Brain pericyte (primary cell): ENCODE data around the gene ACKR3.

Source experiments
- DNase-seq: peaks from one replicate; pipeline ENCODE4 v3.0.0-alpha.2; 2012; ENCODE audit warnings: low read depth, low spot score

Gene ACKR3

DNA sequence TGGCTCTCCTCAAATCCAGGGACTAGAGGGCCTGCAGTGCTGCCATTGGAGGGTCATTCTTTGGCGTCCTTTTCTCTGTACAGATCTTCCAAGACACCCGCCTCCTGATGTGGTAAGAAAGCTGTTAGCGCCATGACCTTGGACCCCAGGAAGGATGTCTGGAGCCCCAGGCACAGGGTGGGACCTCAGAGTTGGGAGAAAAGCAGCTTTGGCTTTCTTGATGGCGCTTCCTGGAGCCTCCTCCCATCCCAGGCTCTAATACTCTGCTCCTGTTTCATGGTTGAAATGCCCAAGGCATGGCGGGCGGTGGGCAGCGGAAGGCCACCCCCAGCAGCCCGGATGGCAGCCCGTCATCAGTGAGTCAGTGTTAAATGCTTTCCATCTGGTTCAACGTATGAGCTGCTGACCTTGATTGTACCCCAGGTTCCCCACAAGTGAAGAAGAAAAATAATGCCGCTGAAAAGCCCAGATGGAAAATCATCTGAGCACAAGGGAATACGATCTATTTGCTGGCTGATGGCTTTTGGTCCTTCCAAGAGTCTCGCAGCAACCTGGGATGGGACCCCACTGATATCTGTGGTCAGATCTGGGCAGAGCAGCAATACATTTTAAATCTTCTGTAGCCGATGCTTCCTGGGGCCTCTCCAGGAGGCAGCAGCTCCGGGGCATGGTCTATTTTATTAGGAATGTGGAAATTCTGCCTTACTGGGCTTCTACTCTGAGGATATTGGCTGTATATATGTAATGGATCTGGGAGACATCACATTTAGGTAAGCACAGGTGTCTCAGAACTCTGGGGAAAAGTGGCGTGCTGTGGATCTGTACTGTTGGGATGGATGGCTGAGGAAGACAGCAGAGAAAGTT is 15.1 kb downstream of the ACKR3 start:
- no peak for DNase-seq

DNA sequence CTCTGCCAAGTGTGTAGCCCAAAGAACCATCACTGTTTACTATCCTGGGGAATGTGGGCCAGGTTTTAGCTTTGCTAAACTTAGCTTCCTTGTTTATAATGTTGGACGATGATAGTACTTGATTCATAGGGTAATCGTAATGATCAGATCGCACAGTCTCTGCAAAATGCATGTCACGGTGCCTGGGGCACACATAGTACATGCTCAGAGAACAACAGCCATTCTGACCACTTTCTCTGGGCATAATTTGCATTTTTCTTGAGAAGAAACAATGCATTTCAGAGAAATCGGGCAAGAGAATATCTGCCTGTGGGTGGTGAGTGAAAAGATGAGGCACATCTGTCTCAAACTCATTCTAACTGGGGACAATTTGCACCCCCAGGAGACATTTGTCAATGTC is 16.3 kb downstream of the ACKR3 start:
- DNase-seq = no peak

DNA sequence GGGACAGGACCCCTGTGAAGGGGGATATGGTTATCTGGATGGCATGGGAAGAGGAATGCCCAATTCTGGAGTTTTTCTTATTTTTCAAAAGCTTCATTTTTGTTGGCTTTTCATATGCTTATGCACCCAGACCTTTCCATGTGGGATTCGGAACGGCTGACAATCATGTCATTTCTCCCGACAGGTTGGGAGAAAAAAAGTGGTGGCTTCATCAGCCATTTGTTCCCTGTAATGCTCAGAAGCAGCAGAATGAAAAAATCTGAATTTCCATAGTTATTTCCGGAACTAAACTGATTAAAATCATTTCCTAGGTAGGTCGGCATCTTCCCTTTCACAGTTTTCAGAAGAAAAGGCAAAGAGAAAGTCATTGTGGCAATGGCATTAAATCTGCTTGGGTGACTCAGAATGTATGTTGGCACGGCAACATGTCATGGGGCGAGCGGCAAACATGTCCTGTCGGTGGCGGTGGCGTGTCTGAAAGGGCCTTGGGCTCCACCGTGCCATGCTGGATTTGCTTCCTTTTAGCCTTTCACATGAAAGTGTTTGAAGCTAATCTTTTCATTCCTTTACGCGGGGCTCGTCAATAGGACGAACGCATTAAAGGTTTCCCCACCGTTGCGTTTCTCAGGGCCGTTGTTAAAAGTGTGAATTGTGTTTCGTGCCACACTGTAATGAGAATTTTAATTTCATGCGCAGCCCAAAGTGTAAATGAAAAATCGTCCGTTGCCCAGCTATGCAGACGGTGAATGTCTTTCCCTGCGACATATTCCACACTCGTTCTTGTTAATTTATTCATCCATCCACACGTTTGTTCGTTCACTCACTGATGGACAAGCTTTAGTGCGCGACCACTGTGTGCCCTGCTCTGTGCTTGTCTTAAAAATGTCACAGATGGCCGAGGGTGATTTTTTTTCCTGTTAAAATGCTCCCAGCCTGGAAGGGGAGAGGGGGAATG is 18.5 kb downstream of the ACKR3 start:
- DNase-seq = no peak

DNA sequence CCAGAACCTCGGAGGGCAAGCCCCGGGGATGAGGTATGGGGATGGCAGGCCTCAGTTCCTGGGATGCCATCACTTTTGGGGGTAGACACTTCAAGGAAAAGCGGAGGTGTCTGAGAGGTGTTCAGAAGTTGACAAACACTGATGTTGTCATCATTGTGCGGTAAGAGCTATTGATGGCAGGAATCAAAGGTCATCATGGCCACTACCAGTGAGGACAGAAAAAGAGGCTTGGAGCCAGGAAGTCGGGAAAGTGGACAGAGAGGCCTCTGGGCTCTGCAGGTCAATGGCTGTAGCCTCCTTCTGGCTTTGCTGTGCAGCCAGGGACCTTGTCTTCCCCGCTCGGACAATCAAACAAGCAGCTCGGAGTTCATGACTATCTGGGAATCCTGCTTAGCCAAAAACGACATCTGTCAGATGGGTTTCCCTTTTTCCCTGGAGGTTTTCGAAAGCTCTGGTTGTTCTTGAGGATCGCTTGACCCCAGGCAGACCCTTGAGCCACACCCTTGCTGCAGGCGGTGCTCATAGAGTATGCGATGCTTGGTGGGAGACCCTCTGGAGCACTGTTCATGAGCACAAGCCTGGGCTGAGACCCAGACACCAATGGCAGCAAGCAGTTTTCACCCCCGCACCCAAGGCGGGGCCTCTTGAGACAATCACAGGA is 19.4 kb downstream of the ACKR3 start:
- no peak for DNase-seq

DNA sequence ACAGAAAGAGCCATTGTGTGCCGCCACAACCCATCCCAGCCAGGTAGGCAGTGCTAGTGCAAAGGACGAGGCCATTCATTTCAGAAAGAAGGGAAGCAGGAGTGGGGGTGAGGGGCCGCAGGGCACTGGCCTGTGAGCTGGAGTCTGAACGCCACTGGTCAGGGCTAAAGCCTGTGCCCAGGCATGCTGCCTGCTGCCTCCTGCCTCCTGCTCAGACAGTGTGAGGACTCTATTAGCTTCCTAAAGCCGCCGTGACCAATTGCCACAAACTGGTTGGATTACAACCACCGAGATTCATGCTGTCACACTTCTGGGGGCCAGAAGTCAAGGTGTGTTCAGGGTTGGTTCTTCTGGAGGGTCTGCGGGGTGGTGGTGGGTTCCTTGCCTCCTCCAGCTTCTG is 21.2 kb downstream of the ACKR3 start:
- DNase-seq = no peak

GRCh38 chr2:236592821-236593220 is 23.2 kb downstream of the ACKR3 start:
- no peak for DNase-seq

GRCh38 chr2:236593531-236593930 is 23.9 kb downstream of the ACKR3 start:
- DNase-seq = no peak

- no peak for DNase-seq
Observed at GRCh38 chr2:236593956-236594355, 24.3 kb downstream of the ACKR3 start.

- DNase-seq = no peak
Observed at GRCh38 chr2:236597629-236598028, 28.0 kb downstream of the ACKR3 start.

GRCh38 chr2:236599059-236599458 is 29.4 kb downstream of the ACKR3 start:
- no peak for DNase-seq

DNA sequence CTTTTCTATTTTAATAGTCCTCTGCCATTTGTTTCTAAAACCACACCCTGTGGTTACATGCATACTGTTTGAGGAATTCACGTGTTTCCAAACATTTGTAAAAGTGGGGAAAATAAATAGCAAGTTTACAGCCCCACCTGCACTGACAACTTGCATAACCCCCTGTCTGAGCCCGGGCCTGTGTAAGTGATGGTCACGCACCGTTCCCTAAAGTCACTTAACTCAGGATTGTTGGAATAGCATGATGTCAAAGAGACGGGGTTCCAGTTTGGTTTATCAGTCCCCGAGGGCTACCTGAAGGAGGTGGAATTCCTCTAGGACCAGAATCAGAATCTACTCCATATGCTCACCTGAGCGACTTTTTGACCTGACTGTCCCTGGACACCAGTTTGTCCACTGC is 30.5 kb downstream of the ACKR3 start:
- DNase-seq = no peak

DNA sequence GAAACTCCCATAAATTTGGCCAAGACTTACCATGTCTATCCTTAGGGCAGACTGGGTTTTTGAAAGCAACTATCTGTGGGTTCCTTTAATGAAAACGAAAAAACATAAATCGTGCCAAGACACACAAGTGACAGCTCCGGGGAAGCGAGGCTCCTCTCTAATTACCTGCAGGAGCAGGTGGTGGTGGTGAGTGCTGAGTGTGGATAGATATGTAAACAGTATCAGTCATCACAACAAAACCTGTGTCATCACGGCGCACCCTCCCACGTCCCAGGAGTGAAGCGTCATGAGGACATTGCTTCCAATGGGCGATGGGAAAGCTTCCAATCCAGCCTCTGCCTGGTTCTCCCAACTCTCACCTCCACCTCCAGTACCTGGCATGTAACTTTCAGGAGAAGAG is 31.3 kb downstream of the ACKR3 start:
- no peak for DNase-seq

- no peak for DNase-seq
Observed at GRCh38 chr2:236601316-236602202, 31.9 kb downstream of the ACKR3 start.

GRCh38 chr2:236602678-236603077 is 33.1 kb downstream of the ACKR3 start:
- DNase-seq = no peak

DNA sequence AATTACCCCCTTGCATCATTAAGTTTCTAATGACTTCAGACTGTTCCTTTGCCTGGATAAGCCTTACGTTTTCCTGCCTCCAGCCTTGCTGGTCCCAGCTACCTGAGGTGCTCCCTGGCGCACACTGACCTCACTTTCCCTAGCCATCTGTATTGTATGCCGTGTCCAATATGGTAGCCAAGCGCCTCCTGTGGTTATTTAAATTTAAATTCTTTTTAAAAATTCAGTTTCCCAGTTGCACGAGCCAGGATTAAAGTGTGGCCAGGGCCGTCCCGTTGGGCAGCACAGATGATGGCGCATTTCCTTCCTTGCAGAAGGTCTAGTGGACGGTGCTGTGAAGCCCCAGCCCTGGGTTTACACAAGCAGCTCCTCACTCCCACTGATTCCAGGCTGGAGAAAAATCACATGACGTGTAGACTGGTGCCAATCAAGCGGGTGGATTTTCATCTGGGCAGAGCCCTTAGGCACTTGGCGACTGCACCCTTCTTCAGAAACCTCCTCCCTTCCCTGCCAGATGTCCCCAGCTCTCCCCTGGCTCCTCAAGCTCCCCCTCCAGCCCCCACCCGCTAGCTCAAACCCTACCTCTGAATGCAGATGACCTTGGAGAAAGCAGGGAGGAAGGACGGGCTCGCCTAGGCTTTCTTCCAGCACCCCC is 33.9 kb downstream of the ACKR3 start:
- DNase-seq = no peak

DNA sequence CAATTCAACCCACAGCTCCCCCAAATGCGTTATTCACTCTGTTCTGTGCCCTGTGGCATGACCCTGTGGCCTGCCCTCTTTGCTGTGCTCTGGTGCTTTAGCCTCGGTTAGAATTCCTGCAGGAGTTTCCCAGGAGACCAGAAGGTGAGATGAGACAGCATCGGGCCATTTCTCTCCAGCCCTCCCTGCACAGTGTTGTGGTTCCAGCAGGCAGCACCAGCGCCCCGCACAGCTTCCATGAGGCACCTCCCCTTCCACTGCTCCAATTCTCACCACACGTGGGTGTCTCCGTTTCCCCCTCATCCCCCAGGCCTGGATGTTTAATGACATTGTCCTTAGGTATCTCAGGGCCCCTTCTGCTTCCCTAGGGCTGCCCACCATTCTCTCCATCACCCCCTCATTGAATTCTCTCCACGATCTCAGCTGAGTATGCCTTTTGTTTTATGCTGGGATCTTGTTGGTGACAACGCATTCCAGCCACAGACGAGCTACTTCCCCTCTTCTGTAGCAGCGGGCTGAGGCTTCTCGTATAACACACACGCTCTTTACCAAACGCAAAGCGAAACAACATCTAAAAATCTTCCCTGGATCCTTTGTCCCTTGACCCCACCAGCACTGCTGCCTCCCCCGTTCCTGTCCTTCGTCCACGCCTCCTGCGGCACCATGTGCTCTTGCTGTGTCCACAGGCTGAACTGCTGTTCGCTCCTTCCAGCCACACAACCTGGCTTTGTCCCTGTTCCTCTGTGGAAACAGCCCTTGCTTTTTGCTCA is 35.1 kb downstream of the ACKR3 start:
- DNase-seq = no peak

DNA sequence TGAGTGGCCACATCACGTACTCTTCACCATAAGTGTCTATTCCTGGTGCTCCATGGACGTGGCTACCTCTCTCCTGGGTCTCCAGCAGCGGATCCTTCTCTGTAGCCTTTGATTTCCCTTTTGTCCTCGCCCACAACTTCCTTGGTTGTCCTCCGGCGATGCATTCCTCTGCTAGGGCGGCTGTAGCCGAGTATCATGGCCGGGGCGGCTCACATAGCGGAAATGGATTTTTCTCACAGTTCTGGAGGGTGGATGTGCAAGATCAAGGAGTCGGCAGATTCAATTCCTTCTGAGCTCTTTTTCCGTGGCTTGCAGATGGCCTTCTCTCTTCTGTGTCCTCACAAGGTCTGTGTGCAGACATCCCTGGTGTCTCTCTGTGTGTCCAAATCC is 35.7 kb downstream of the ACKR3 start:
- no peak for DNase-seq

DNA sequence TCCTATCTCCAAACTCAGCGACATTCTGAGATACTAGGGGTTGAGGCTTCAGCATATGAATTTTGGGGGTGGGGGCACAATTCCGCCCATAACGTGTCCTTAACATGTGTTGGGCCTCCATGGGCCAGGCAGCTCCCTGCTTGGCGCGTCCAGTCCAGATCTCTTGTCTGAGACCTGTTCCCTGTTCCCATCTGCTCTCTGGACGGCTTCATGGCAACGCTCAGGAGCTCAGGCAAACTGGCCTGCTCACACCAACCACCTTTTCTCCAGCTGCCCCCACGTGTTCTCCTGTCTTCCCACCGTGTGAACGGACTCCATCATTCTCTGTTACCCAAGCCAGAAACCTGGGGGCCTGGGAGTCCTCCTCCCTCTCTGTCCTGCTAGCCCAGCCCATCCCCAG is 36.4 kb downstream of the ACKR3 start:
- DNase-seq = no peak

DNA sequence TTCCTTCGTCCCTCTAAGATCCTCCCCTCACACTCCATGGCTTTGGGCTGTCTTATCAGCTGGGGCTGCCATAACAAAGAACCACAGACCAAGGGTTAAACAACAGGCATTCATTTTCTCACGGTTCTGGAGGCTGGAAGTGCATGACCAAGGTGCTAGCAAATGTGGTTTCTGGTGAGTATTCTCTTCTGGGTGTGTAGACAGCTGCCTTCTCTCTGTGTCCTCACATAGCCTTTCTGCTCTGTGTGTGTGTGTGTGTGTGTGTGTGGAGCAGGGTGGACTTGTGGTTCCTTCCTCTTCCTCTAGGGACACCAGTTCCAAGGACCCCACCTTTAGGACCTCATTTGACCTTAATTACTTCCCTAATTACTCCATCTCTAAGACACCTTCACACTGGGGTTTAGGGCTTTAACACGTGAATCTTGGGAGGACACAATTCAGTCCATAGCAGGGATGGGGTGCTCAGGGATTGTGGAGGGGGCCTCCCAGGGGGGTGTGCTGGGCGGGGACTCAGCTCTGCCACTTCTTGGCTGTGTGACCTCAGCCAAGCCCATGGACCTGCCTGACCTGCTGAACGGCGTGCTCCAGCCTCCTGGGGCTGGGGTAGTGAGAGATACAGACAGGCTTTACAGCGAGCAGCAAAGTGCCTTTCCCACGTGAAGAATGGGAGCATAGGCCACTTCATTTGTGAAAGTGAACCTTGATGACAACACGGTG is 38.0 kb downstream of the ACKR3 start:
- DNase-seq = no peak
